Islet precursor cell (in vitro differentiated cells): ENCODE measurements around the gene GREB1.

Source experiments
- DNase-seq: peaks from one replicate; pipeline ENCODE4 v3.0.0-alpha.2; 2018

The GREB1 gene

DNA sequence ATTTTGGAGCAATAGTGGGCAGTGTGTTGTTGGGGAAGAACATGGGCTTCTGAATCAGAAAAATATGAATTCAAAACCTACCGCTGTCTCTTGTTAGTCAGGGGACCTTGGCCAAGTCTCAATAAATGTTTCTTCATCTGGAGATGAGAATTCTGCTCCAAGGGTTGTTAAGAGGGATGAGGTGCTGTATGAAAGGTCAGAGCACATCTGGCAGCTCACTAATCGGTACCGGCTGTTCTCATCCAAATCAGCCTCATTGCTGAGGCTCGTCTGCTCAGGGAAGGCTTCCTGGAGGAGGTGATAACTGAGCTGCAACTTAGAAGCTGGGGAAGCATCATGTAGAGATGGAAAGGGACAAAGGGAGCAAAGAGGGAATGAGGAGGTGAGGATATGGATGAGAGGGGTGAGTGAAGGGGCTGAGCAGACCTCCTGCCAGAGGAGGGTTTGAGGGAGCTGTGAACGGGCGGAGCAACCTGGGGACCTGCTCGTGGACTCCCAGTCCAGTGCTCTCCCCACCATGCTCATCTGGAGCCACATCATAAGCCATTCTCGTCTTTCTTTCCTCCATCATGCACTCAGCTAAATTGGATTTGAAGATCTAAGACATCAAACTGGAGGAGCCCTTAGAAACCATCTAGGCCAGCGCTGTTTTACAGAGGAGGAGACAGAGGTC lies 47.4 kb downstream of the GREB1 start:
- DNase-seq, result no peak

DNA sequence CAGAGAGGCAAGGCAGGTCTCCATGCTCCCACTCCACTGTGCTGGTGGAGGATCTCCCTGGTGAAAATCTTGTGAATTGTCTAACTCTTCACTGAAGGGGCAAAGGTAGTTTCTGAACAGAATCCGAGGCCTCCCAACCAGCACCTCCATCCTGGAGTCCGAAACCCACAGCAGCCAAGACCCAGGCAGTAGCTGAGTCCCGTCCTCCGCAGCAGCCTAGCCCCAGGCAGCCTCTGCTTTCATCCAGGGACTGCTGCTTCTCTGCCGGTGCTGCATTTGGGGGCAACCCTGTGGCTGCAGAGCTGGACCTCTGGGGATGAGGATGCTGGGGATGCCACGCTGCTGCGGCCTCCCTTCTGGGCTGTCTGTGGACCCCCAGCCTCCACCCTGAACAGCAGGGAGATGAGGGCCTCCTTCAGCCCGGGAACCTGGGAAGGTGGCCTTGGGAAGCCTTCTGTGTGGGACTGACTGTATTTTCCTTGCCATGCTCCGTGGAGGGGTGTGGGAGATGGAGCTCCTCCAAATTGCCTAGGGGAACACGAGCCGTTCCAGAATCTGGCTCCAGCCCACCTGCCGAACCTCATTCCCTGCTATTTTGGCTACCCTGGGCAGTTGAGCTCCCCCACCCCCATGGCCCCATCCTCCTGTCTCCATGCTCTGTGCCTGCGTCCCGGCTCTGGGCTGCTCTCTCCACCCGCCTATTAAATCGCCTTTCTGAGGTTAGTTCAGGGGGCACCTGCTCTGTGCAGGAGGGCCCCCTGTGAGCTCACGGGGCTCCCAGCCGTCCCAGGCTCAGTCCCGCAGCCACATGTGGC lies 48.2 kb downstream of the GREB1 start:
- DNase-seq, result no peak

DNA sequence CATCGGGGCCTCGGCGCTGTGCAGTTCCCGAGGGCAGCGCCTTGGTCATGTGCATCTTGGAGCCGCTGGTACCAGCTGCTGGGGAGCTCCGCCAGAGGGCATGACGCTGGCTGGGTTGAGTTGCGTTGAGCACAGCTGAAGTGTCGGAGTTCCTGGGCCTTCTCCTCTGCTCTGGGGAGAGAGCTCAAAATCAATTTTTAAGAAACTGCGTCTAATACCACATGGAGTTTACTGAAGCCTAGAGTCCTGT lies 48.7 kb downstream of the GREB1 start:
- DNase-seq, result no peak

- DNase-seq, result peak; percentile 90
These were observed 49.3 kb downstream of the GREB1 start for GRCh38 chr2:11582862-11583752.

- DNase-seq, result peak; percentile 90
These were observed 50.1 kb downstream of the GREB1 start for GRCh38 chr2:11583840-11584524.

- no peak for DNase-seq
These were observed 50.7 kb downstream of the GREB1 start for GRCh38 chr2:11584525-11585056.

DNA sequence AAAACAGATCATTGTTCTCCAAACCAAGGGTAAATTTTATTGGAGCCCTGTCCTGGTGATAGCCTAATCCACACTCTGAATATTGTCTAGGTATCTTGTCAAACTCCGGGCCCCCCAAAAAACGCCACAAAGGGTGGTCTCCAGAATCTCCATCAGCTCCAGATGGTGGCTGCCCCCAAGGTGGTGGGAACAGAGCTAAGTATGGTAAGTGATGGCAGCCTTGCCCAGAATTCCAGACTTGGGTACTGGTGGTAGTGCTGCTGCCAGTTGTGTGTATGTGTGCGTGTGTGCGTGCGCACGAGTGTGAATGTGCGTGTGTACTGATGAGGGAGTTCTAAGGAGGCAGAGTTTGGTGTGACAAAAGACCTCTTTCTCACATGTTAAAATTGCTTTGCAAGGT lies 51.2 kb downstream of the GREB1 start:
- no peak for DNase-seq

DNA sequence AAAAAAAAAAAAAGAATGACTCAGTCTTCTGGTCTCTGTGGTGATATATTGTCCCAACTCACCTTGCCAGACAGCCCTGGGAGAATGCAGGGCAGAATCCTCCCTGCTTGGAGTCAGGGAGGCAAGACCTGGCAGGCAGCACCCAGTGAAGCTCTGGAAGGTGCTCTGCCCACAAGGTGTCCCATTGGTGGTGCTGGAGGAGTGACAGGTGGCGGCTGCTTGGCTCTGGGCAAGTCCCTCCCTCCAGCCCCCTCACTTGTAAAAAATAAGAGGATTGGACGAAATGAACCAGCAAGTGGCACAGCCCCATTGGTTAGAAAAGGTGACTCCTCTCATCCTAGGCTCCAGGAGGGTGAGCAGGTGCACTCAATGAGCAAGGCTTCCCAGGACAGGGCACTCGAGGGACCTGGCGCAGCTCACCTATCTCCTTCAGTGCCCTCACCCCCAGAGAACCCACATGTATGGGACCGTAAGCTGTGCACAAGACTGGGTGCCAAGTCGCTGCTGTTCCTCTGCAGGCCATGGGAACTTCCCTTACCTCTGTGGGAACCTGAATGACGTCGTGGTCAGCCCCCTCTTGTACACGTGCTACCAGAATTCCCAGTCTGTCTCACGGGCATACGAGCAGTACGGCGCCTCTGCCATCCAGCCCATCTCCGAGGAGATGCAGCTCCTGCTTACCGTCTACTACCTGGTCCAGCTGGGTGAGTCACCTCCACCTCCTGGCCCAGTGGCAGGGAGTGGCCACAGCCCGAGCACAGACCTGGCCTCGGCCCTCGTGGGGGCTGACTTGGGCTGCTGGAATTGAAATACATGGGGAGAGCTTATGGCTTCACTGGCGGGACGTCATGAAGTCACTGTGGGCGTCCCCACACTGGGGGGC lies 54.6 kb downstream of the GREB1 start:
- no peak for DNase-seq

- no peak for DNase-seq
These were observed 55.6 kb downstream of the GREB1 start for GRCh38 chr2:11589316-11589940.

- no peak for DNase-seq
These were observed 56.3 kb downstream of the GREB1 start for GRCh38 chr2:11590193-11590592.

GRCh38 chr2:11591091-11591490 lies 57.2 kb downstream of the GREB1 start:
- no peak for DNase-seq

DNA sequence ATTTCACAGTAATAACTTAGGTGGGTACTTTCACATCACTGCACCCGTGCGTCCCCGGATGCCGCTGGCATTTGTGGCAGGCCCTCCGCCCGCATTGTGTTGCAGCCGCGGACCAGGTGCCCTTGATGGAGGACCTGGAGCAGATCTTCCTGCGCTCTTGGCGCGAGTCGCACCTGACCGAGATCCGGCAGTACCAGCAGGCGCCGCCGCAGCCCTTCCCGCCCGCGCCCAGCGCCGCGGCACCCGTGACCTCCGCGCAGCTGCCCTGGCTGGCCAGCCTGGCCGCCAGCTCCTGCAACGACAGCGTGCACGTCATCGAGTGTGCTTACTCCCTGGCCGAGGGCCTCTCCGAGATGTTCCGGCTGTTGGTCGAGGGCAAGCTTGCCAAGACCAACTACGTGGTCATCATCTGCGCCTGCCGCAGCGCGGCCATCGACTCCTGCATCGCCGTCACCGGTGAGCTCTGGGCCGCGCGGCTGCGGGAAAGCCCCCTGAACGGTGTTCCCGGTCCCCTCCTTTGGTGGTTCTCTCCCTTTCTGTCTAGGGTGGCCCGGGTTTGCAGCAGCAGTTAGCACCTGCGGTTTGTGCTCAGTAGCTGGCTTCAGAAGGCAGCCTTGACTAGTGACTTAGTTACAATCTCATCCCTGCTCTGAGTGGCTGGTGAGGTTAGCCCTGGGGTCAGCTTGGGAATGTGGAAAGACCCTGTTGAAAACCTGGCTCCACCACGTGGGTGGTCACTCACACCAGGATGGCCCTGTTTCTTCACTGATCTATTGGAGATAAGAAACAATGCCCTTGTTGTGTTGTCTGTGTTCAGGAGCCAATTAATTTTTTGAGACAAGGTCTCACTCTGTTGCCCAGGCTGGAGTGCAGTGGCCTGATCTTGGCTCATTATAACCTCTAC lies 59.1 kb downstream of the GREB1 start:
- no peak for DNase-seq

- no peak for DNase-seq
These were observed 63.0 kb downstream of the GREB1 start for GRCh38 chr2:11596801-11597200.

- no peak for DNase-seq
These were observed 63.8 kb downstream of the GREB1 start for GRCh38 chr2:11597538-11598225.

- no peak for DNase-seq
These were observed 64.4 kb downstream of the GREB1 start for GRCh38 chr2:11598228-11598731.

GRCh38 chr2:11602563-11603204 lies 68.8 kb downstream of the GREB1 start:
- DNase-seq, result no peak

- DNase-seq, result no peak
These were observed 76.9 kb downstream of the GREB1 start for GRCh38 chr2:11610624-11611242.

- no peak for DNase-seq
These were observed 77.4 kb downstream of the GREB1 start for GRCh38 chr2:11611251-11611650.
